Thyroid gland (tissue), 4 donors: ENCODE measurements around the gene PLPPR5.

ENCODE experiments used
- POLR2A ChIP-seq, 2 donors: fragments of 450-650 bp; IDR thresholded peaks; one replicate each; pipeline ENCODE4 v1.6.1; 2017; ENCODE audit warnings: antibody characterized with exemption in 2 of 2, mild to moderate bottlenecking in 2 of 2, moderate library complexity in 1 of 2
- TF ChIP-seq, protein P1 (sequence below), 6 experiments: fragments of 200-600 bp in 3 of 6; fragments of 450-650 bp in 3 of 6; sonication (generic) in 3 of 6; IDR thresholded peaks; one replicate each; pipeline ENCODE4 v1.5.1; 2016 to 2019; ENCODE audit warnings: antibody characterized with exemption in 6 of 6, mild to moderate bottlenecking in 2 of 6, inconsistent platforms in 1 of 6, moderate library complexity in 1 of 6

DNA sequence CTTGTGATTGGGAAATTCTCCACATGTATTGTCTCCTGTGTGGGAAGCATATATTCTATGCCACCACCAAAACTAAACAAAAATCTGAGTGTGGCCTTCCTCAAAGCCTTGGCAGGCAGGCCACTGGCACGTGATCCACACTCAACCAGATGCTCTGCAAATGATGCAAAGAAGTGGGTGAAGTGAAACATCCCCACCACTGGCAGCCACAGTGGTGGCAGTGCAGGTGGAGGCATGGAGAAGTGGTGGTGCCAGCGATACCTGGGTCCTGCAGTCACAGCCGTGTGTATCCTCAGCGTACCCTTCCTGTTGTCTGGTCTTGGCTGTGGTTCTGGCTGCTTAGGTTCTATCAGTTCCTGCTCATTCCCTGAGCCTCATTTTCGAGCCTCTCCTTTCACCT is 65.2 kb downstream of the PLPPR5 start:
- TF ChIP-seq, protein P1, sequence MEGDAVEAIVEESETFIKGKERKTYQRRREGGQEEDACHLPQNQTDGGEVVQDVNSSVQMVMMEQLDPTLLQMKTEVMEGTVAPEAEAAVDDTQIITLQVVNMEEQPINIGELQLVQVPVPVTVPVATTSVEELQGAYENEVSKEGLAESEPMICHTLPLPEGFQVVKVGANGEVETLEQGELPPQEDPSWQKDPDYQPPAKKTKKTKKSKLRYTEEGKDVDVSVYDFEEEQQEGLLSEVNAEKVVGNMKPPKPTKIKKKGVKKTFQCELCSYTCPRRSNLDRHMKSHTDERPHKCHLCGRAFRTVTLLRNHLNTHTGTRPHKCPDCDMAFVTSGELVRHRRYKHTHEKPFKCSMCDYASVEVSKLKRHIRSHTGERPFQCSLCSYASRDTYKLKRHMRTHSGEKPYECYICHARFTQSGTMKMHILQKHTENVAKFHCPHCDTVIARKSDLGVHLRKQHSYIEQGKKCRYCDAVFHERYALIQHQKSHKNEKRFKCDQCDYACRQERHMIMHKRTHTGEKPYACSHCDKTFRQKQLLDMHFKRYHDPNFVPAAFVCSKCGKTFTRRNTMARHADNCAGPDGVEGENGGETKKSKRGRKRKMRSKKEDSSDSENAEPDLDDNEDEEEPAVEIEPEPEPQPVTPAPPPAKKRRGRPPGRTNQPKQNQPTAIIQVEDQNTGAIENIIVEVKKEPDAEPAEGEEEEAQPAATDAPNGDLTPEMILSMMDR (IDR thresholded peaks at IDR 0.05), result no peak
- TF ChIP-seq POLR2A (IDR thresholded peaks at IDR 0.05), result no peak
